K562 (cell line): ENCODE measurements around the gene HAX1. TPM values are rescaled to one million over a fixed set of nuclear protein-coding genes. Genes with fewer than 3 reads are reported as not detected.

Experiments
- BRF1 ChIP-seq: IDR thresholded peaks from 3 replicates; pipeline ENCODE4 v1.6.1; 2011; ENCODE audit warnings: borderline replicate concordance, mild to moderate bottlenecking; ENCODE audit not compliant: insufficient read length; ENCODE audit errors: extremely low read depth
- CBX8 ChIP-seq: fragments of 200-600 bp; sonication (generic); IDR thresholded peaks from 2 replicates; pipeline ENCODE4 v1.6.1; 2012; ENCODE audit warnings: borderline replicate concordance, mixed run types, low read depth, mild to moderate bottlenecking, moderate library complexity, mixed read lengths, low read length, control low read depth, inconsistent platforms; ENCODE audit not compliant: poor library complexity, severe bottlenecking; ENCODE audit errors: extremely low read depth
- CHD4 ChIP-seq: fragments of 200-600 bp; sonication (generic); IDR thresholded peaks from 3 replicates; pipeline ENCODE4 v1.6.1; 2012; ENCODE audit warnings: low read depth, mild to moderate bottlenecking, mixed read lengths, low read length, inconsistent platforms; ENCODE audit not compliant: insufficient read depth, insufficient replicate concordance, poor library complexity, severe bottlenecking
- CTBP1 ChIP-seq: fragments of 450-650 bp; IDR thresholded peaks from 2 replicates; pipeline ENCODE4 v1.6.1; 2016; ENCODE audit warnings: borderline replicate concordance
- DPF2 ChIP-seq: fragments of 450-650 bp; IDR thresholded peaks from 2 replicates; pipeline ENCODE4 v1.6.1; 2016
- GATAD2A ChIP-seq: fragments of 450-650 bp; IDR thresholded peaks from 2 replicates; pipeline ENCODE4 v1.6.1; 2017
- KLF16 ChIP-seq: IDR thresholded peaks from 2 replicates; pipeline ENCODE4 v1.6.1; 2016; ENCODE audit warnings: antibody characterized with exemption
- NFIC ChIP-seq: fragments of 450-650 bp; IDR thresholded peaks from 2 replicates; pipeline ENCODE4 v1.6.1; 2017; ENCODE audit warnings: mild to moderate bottlenecking, inconsistent platforms
- RERE ChIP-seq: sonication (generic); formaldehyde crosslinking; IDR thresholded peaks from 2 replicates; pipeline ENCODE4 v1.8.0; 2023; ENCODE audit warnings: missing genetic modification reagents, mild to moderate bottlenecking, borderline replicate concordance
- RFX5 ChIP-seq: IDR thresholded peaks from 2 replicates; pipeline ENCODE4 v1.6.1; 2011; ENCODE audit warnings: low read depth, mild to moderate bottlenecking, improper control_type of control experiment, low read length
- polyA plus RNA-seq, 8 experiments: library from polyadenylated mRNA; depleted of rRNA in 4 of 8; stranded (reverse) in 5 of 8; unstranded in 3 of 8; fragments of >200 nt; fragmentation: Nextera tagmentation in 2 of 8; fragmentation: Illumina TruSeq in 1 of 8; extraction: Ambion mirVana in 2 of 8; extraction: Trizol in 1 of 8; gene quantifications; 2 replicates each; pipeline versions ENCODE4 v1.2.1 to v1.2.3, GENCODE V29; 2011 to 2014; ENCODE audit warnings: inconsistent platforms in 1 of 8, missing spikeins in 1 of 8
- total RNA-seq, 7 experiments: library from RNA; depleted of rRNA in 6 of 7; stranded (reverse); fragments of >200 nt in 6 of 7; fragmentation: Illumina TruSeq in 2 of 7; extraction: Trizol in 2 of 7; gene quantifications; 2 replicates each; pipeline versions ENCODE4 v1.2.1 to v1.2.3, GENCODE V29; 2011 to 2021; ENCODE audit warnings: low replicate concordance in 1 of 7
- TF ChIP-seq, protein P1 (sequence below): fragments of 250-450 bp; sonication (Bioruptor Pico); IDR thresholded peaks from 2 replicates; pipeline ENCODE4 v1.8.0; 2021; ENCODE audit warnings: moderate library complexity, mild to moderate bottlenecking, inconsistent platforms
- TF ChIP-seq, protein P2 (sequence below): sonication (generic); formaldehyde crosslinking; IDR thresholded peaks from 2 replicates; pipeline ENCODE4 v1.8.0; 2022; ENCODE audit warnings: missing genetic modification reagents, mild to moderate bottlenecking, moderate library complexity, borderline replicate concordance

Gene HAX1
- total and polyA plus RNA-seq, 9 of the 15 experiments (the other 6 are each of a cell fraction or from before 2014, with no cell fraction given), result 143 to 492 (median 234) TPM

- TF ChIP-seq RERE (CRISPR knock-in tag) (no peak), KLF16 (peak; percentile 65; the same call in 1 of the 2 replicates), BRF1 (no peak), DPF2 (peak; percentile 96), RFX5 (no peak), GATAD2A (0 out of 2 replicates have a peak, but pooled peaks have one; percentile 8), CBX8 (no peak), NFIC (peak; percentile 62), CHD4 (no peak), CTBP1 (peak; percentile 98)
- TF ChIP-seq, protein P1, sequence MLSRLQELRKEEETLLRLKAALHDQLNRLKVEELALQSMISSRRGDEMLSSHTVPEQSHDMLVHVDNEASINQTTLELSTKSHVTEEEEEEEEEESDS (CRISPR knock-in tag), result no peak
- TF ChIP-seq, protein P2, sequence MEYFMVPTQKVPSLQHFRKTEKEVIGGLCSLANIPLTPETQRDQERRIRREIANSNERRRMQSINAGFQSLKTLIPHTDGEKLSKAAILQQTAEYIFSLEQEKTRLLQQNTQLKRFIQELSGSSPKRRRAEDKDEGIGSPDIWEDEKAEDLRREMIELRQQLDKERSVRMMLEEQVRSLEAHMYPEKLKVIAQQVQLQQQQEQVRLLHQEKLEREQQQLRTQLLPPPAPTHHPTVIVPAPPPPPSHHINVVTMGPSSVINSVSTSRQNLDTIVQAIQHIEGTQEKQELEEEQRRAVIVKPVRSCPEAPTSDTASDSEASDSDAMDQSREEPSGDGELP (CRISPR knock-in tag), result no peak
- TF ChIP-seq, all 486 proteins: peak for 65
Observed at GRCh38 chr1:154313066-154313356, 40.6 kb downstream of the HAX1 start (continued).
